ENCODE results near the gene LAMA2.

Gene LAMA2

GRCh38 chr6:128914051-128914450 lies 31.1 kb downstream of the LAMA2 start:
- H3K4me2 ChIP-seq (ENCODE audit: low read depth, low read length) = no peak overlapping the region
- H3K9me3 ChIP-seq (replicated peaks; ENCODE audit: insufficient read depth, low read length) = no peaks in the 10 kb centered on the region
- H3K79me2 ChIP-seq (ENCODE audit: low read length) = no peaks in the 10 kb centered on the region
- no peaks in the 10 kb centered on the region for H3K4me1 ChIP-seq (ENCODE audit: low read length)
- no peak overlapping the region for H2AFZ ChIP-seq (ENCODE audit: low read length)
- no peak overlapping the region for H3K9ac ChIP-seq (ENCODE audit: low read length)
- H3K4me3 ChIP-seq (ENCODE audit: low read length) = no peak overlapping the region
- no peaks in the 10 kb centered on the region for H3K27me3 ChIP-seq (replicated peaks; ENCODE audit: insufficient read depth, low read length)
- TF ChIP-seq EZH2phosphoT487 (IDR thresholded peaks at IDR 0.05; ENCODE audit: low read length) = no peak
- TF ChIP-seq EZH2 (optimal IDR thresholded peaks at IDR 0.05; ENCODE audit: low read depth, low read length) = no peak
- TF ChIP-seq CTCF (IDR thresholded peaks at IDR 0.05; ENCODE audit: low read length) = no peak
- no peaks in the 10 kb centered on the region for H4K20me1 ChIP-seq (ENCODE audit: insufficient read depth, low read length)
- H3K27ac ChIP-seq (ENCODE audit: low read length) = no peak overlapping the region
- no peaks in the 10 kb centered on the region for H3K9me2 ChIP-seq (replicated peaks; ENCODE audit: insufficient read depth, low read length)
- DNase-seq = no peak
- H3K36me3 ChIP-seq (replicated peaks; ENCODE audit: insufficient read depth, low read length) = no peaks in the 10 kb centered on the region
- H3F3A ChIP-seq (ENCODE audit: insufficient read depth, low read length) = no peaks in the 10 kb centered on the region

- no peaks in the 10 kb centered on the region for H3K79me2 ChIP-seq (ENCODE audit: low read length)
- TF ChIP-seq CTCF (IDR thresholded peaks at IDR 0.05; ENCODE audit: low read length) (no peak), EZH2phosphoT487 (IDR thresholded peaks at IDR 0.05; ENCODE audit: low read length) (no peak), EZH2 (optimal IDR thresholded peaks at IDR 0.05; ENCODE audit: low read depth, low read length) (no peak)
- no peak for DNase-seq
- no peaks in the 10 kb centered on the region for H3K9me2 ChIP-seq (replicated peaks; ENCODE audit: insufficient read depth, low read length)
- H3F3A ChIP-seq (ENCODE audit: insufficient read depth, low read length) = no peaks in the 10 kb centered on the region
- H3K27me3 ChIP-seq (replicated peaks; ENCODE audit: insufficient read depth, low read length) = no peaks in the 10 kb centered on the region
- H3K36me3 ChIP-seq (replicated peaks; ENCODE audit: insufficient read depth, low read length) = no peaks in the 10 kb centered on the region
- no peak overlapping the region for H3K9ac ChIP-seq (ENCODE audit: low read length)
- H3K4me2 ChIP-seq (ENCODE audit: low read depth, low read length) = no peak overlapping the region
- no peak overlapping the region for H2AFZ ChIP-seq (ENCODE audit: low read length)
- H3K27ac ChIP-seq (ENCODE audit: low read length) = no peak overlapping the region
- H3K9me3 ChIP-seq (replicated peaks; ENCODE audit: insufficient read depth, low read length) = no peaks in the 10 kb centered on the region
- no peak overlapping the region for H3K4me3 ChIP-seq (ENCODE audit: low read length)
- H4K20me1 ChIP-seq (ENCODE audit: insufficient read depth, low read length) = no peaks in the 10 kb centered on the region
- H3K4me1 ChIP-seq (ENCODE audit: low read length) = no peaks in the 10 kb centered on the region
These were observed 35.9 kb downstream of the LAMA2 start for GRCh38 chr6:128918886-128919285.

GRCh38 chr6:128919412-128920180 lies 36.7 kb downstream of the LAMA2 start:
- no peak overlapping the region for H3K4me3 ChIP-seq (ENCODE audit: low read length)
- no peaks in the 10 kb centered on the region for H3K9me2 ChIP-seq (replicated peaks; ENCODE audit: insufficient read depth, low read length)
- no peaks in the 10 kb centered on the region for H3K36me3 ChIP-seq (replicated peaks; ENCODE audit: insufficient read depth, low read length)
- no peak for TF ChIP-seq EZH2phosphoT487 (IDR thresholded peaks at IDR 0.05; ENCODE audit: low read length)
- no peak for TF ChIP-seq EZH2 (optimal IDR thresholded peaks at IDR 0.05; ENCODE audit: low read depth, low read length)
- no peak for TF ChIP-seq CTCF (IDR thresholded peaks at IDR 0.05; ENCODE audit: low read length)
- H3K9me3 ChIP-seq (replicated peaks; ENCODE audit: insufficient read depth, low read length) = no peaks in the 10 kb centered on the region
- no peaks in the 10 kb centered on the region for H3K79me2 ChIP-seq (ENCODE audit: low read length)
- no peak overlapping the region for H2AFZ ChIP-seq (ENCODE audit: low read length)
- H3K9ac ChIP-seq (ENCODE audit: low read length) = no peak overlapping the region
- no peaks in the 10 kb centered on the region for H3K4me1 ChIP-seq (ENCODE audit: low read length)
- no peak for DNase-seq
- no peak overlapping the region for H3K4me2 ChIP-seq (ENCODE audit: low read depth, low read length)
- H3K27me3 ChIP-seq (replicated peaks; ENCODE audit: insufficient read depth, low read length) = no peaks in the 10 kb centered on the region
- no peaks in the 10 kb centered on the region for H3F3A ChIP-seq (ENCODE audit: insufficient read depth, low read length)
- H3K27ac ChIP-seq (ENCODE audit: low read length) = no peak overlapping the region
- H4K20me1 ChIP-seq (ENCODE audit: insufficient read depth, low read length) = no peaks in the 10 kb centered on the region
